HepG2 (cell line): ENCODE results near the gene LDAH. TPM values are rescaled to one million over a fixed set of nuclear protein-coding genes. Genes with fewer than 3 reads are reported as not detected.

Experiments used
- ATF7 ChIP-seq, 2 experiments: fragments of 450-650 bp in 1 of 2; sonication (generic) in 1 of 2; formaldehyde crosslinking in 1 of 2; IDR thresholded peaks; 2 replicates each; pipeline versions ENCODE4 v1.4.0 to v1.6.1; 2016 to 2020; ENCODE audit warnings: antibody characterized with exemption in 1 of 2, mild to moderate bottlenecking in 1 of 2, missing genetic modification reagents in 1 of 2
- BCL6 ChIP-seq: IDR thresholded peaks from 2 replicates; pipeline ENCODE4 v1.6.1; 2016; ENCODE audit warnings: missing genetic modification reagents, missing compliant biosample characterization
- CEBPG ChIP-seq: IDR thresholded peaks from 2 replicates; pipeline ENCODE4 v1.6.1; 2016
- DBP ChIP-seq: sonication (generic); formaldehyde crosslinking; IDR thresholded peaks from 2 replicates; pipeline ENCODE4 v1.4.0; 2020; ENCODE audit warnings: missing genetic modification reagents; ENCODE audit errors: not compliant biosample characterization
- IRX3 ChIP-seq: sonication (generic); formaldehyde crosslinking; IDR thresholded peaks from 2 replicates; pipeline ENCODE4 v1.8.1; 2023; ENCODE audit warnings: mild to moderate bottlenecking, low read depth, missing genetic modification reagents, borderline replicate concordance
- JUNB ChIP-seq: sonication (generic); formaldehyde crosslinking; IDR thresholded peaks from 2 replicates; pipeline ENCODE4 v1.8.0; 2022; ENCODE audit warnings: missing genetic modification reagents, mild to moderate bottlenecking, borderline replicate concordance
- MYC ChIP-seq: sonication (generic); formaldehyde crosslinking; IDR thresholded peaks from 2 replicates; pipeline ENCODE4 v1.9.0; 2021; ENCODE audit warnings: missing genetic modification reagents, borderline replicate concordance
- NFKBIZ ChIP-seq: IDR thresholded peaks from 2 replicates; pipeline ENCODE4 v1.6.1; 2018; ENCODE audit warnings: missing genetic modification reagents, missing compliant biosample characterization
- PCBP1 ChIP-seq: fragments of 200-400 bp; formaldehyde crosslinking; IDR thresholded peaks from 2 replicates; pipeline ENCODE4 v1.6.1; 2017; ENCODE audit warnings: mild to moderate bottlenecking, low read depth, low read length, borderline replicate concordance
- PCBP2 ChIP-seq: fragments of 200-400 bp; formaldehyde crosslinking; optimal IDR thresholded peaks from 2 replicates; pipeline ENCODE3; 2018; ENCODE audit warnings: low read length, low read depth; ENCODE audit not compliant: poor library complexity, severe bottlenecking
- PHF8 ChIP-seq: sonication (generic); formaldehyde crosslinking; IDR thresholded peaks from 2 replicates; pipeline ENCODE4 v1.5.0; 2020; ENCODE audit warnings: missing genetic modification reagents
- PLRG1 ChIP-seq: fragments of 450-650 bp; conservative IDR thresholded peaks from 2 replicates; pipeline ENCODE4 v1.6.1; 2016
- POLR2AphosphoS5 ChIP-seq: IDR thresholded peaks from 2 replicates; pipeline ENCODE4 v1.6.1; 2012; ENCODE audit warnings: low read depth, low read length
- RARG ChIP-seq: sonication (generic); formaldehyde crosslinking; IDR thresholded peaks from 2 replicates; pipeline ENCODE4 v1.4.0; 2020; ENCODE audit warnings: low read depth, mild to moderate bottlenecking, missing genetic modification reagents
- RFXAP ChIP-seq: sonication (generic); formaldehyde crosslinking; IDR thresholded peaks from 2 replicates; pipeline ENCODE4 v1.4.0; 2020; ENCODE audit warnings: missing genetic modification reagents, borderline replicate concordance
- ZBTB34 ChIP-seq: sonication (generic); formaldehyde crosslinking; IDR thresholded peaks from 2 replicates; pipeline ENCODE4 v1.8.0; 2022; ENCODE audit warnings: mild to moderate bottlenecking, missing genetic modification reagents
- ZBTB7B ChIP-seq: sonication (generic); formaldehyde crosslinking; IDR thresholded peaks from 2 replicates; pipeline ENCODE4 v1.4.0; 2020; ENCODE audit warnings: missing genetic modification reagents
- ZNF20 ChIP-seq: sonication (generic); formaldehyde crosslinking; IDR thresholded peaks from 2 replicates; pipeline ENCODE4 v1.4.0; 2020; ENCODE audit warnings: mild to moderate bottlenecking, moderate library complexity, missing genetic modification reagents
- ZNF225 ChIP-seq: sonication (generic); formaldehyde crosslinking; IDR thresholded peaks from 2 replicates; pipeline ENCODE4 v1.4.0; 2020; ENCODE audit warnings: mild to moderate bottlenecking, missing genetic modification reagents
- ZNF251 ChIP-seq: sonication (generic); formaldehyde crosslinking; IDR thresholded peaks from 2 replicates; pipeline ENCODE4 v1.9.0; 2021; ENCODE audit warnings: mild to moderate bottlenecking, missing genetic modification reagents
- ZNF556 ChIP-seq: sonication (generic); formaldehyde crosslinking; IDR thresholded peaks from 2 replicates; pipeline ENCODE4 v1.4.0; 2020; ENCODE audit warnings: mild to moderate bottlenecking, missing genetic modification reagents, borderline replicate concordance
- ZNF589 ChIP-seq: sonication (generic); formaldehyde crosslinking; conservative IDR thresholded peaks from 2 replicates; pipeline ENCODE4 v1.8.0; 2022; ENCODE audit warnings: mild to moderate bottlenecking, moderate library complexity, missing genetic modification reagents
- ZNF782 ChIP-seq: sonication (generic); formaldehyde crosslinking; IDR thresholded peaks from 2 replicates; pipeline ENCODE4 v1.4.0; 2020; ENCODE audit warnings: missing genetic modification reagents, mild to moderate bottlenecking, borderline replicate concordance
- polyA plus RNA-seq, 8 experiments: library from polyadenylated mRNA; depleted of rRNA in 3 of 8; stranded (reverse) in 7 of 8; unstranded in 1 of 8; fragments of >200 nt; fragmentation: Illumina TruSeq in 4 of 8; extraction: Trizol in 4 of 8; gene quantifications; 2 replicates each; pipeline versions ENCODE4 v1.2.1 to v1.2.3, GENCODE V29; 2011 to 2016; ENCODE audit warnings: low read depth in 4 of 8, missing spikeins in 1 of 8, mixed read lengths in 1 of 8; ENCODE audit not compliant: insufficient read depth in 1 of 8
- total RNA-seq, 5 experiments: library from RNA; depleted of rRNA; stranded (reverse); fragments of >200 nt; fragmentation: Illumina TruSeq; extraction: Trizol; gene quantifications; 2 replicates each; pipeline ENCODE4 v1.2.3, GENCODE V29; 2016; ENCODE audit warnings: low read depth in 1 of 5
- TF ChIP-seq, protein P1 (sequence below), 2 experiments: sonication (generic) in 1 of 2; formaldehyde crosslinking in 1 of 2; IDR thresholded peaks; 2 replicates each; pipeline versions ENCODE4 v1.4.0 to v1.6.1; 2016 to 2020; ENCODE audit warnings: borderline replicate concordance in 1 of 2, low read depth in 1 of 2, mild to moderate bottlenecking in 1 of 2, missing genetic modification reagents in 1 of 2

The LDAH gene
- total and polyA plus RNA-seq, 2 of the 13 experiments (the other 11 are each of a cell fraction or from before 2014, with no cell fraction given) = 28.8 to 46.2 TPM

- TF ChIP-seq, protein P1, sequence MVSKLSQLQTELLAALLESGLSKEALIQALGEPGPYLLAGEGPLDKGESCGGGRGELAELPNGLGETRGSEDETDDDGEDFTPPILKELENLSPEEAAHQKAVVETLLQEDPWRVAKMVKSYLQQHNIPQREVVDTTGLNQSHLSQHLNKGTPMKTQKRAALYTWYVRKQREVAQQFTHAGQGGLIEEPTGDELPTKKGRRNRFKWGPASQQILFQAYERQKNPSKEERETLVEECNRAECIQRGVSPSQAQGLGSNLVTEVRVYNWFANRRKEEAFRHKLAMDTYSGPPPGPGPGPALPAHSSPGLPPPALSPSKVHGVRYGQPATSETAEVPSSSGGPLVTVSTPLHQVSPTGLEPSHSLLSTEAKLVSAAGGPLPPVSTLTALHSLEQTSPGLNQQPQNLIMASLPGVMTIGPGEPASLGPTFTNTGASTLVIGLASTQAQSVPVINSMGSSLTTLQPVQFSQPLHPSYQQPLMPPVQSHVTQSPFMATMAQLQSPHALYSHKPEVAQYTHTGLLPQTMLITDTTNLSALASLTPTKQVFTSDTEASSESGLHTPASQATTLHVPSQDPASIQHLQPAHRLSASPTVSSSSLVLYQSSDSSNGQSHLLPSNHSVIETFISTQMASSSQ (IDR thresholded peaks at IDR 0.05; ENCODE audit: low read depth) = no peak
- TF ChIP-seq, protein P1 (CRISPR knock-in tag; IDR thresholded peaks at IDR 0.05; ENCODE audit: borderline replicate concordance) = no peak
- TF ChIP-seq NFKBIZ (CRISPR knock-in tag) (no peak), ZNF556 (CRISPR knock-in tag) (peak; percentile 60; the same call in 1 of the 2 replicates), RFXAP (CRISPR knock-in tag) (no peak), CEBPG (CRISPR knock-in tag) (no peak), PCBP1 (no peak), ZNF589 (CRISPR knock-in tag) (no peak), ZBTB34 (peak; percentile 74), DBP (no peak), RARG (no peak), JUNB (CRISPR knock-in tag) (no peak), ZNF782 (CRISPR knock-in tag) (peak; percentile 89; the same call in 1 of the 2 replicates), MYC (CRISPR knock-in tag) (peak; percentile 44; the same call in 1 of the 2 replicates), ZNF20 (no peak), PCBP2 (no peak), BCL6 (CRISPR knock-in tag) (peak; percentile 14; the same call in 1 of the 2 replicates), POLR2AphosphoS5 (peak; percentile 22; the same call in 1 of the 2 replicates), ATF7 (IDR thresholded peaks at IDR 0.05) (no peak), ATF7 (CRISPR knock-in tag; IDR thresholded peaks at IDR 0.05) (no peak), PHF8 (CRISPR knock-in tag) (peak; percentile 56), PLRG1 (no peak), ZNF225 (CRISPR knock-in tag) (peak; percentile 56; the same call in 1 of the 2 replicates), IRX3 (CRISPR knock-in tag) (peak; percentile 27; the same call in 1 of the 2 replicates), ZBTB7B (CRISPR knock-in tag) (no peak), ZNF251 (CRISPR knock-in tag) (no peak)
Observed at GRCh38 chr2:20666304-20667150, 156.4 kb downstream of the LDAH start, which contains the start of gene GDF7 (continued).
